SK-N-SH treated with all-trans-retinoic acid at 6 μM for 48 hours (cell line): ENCODE results near the gene TAF7L.

Experiments
- ARNTL ChIP-seq: fragments of 450-650 bp; formaldehyde crosslinking; IDR thresholded peaks from 2 replicates; pipeline ENCODE4 v1.5.0; 2020; ENCODE audit warnings: low read depth, mild to moderate bottlenecking, moderate library complexity, borderline replicate concordance
- BACH2 ChIP-seq: fragments of 250-450 bp; sonication (Bioruptor Pico); IDR thresholded peaks from 2 replicates; pipeline ENCODE4 v1.9.0; 2021; ENCODE audit warnings: mild to moderate bottlenecking, borderline replicate concordance
- PATZ1 ChIP-seq: fragments of 250-450 bp; sonication (Bioruptor Pico); IDR thresholded peaks from 2 replicates; pipeline ENCODE4 v1.8.0; 2020; ENCODE audit warnings: mild to moderate bottlenecking, moderate library complexity, borderline replicate concordance
- POU6F1 ChIP-seq: fragments of 250-450 bp; sonication (Bioruptor Pico); IDR thresholded peaks from 2 replicates; pipeline ENCODE4 v1.8.0; 2021; ENCODE audit warnings: low read depth, mild to moderate bottlenecking, moderate library complexity, borderline replicate concordance
- PPARA ChIP-seq: fragments of 250-450 bp; sonication (Bioruptor Pico); IDR thresholded peaks from 2 replicates; pipeline ENCODE4 v1.5.0; 2020; ENCODE audit warnings: mild to moderate bottlenecking, borderline replicate concordance
- RARB ChIP-seq: fragments of 250-450 bp; sonication (Bioruptor Pico); IDR thresholded peaks from 2 replicates; pipeline ENCODE4 v1.8.0; 2021; ENCODE audit warnings: mild to moderate bottlenecking, moderate library complexity
- SNAI2 ChIP-seq: fragments of 250-450 bp; sonication (Bioruptor Pico); IDR thresholded peaks from 2 replicates; pipeline ENCODE4 v1.5.0; 2020; ENCODE audit warnings: mild to moderate bottlenecking, moderate library complexity
- TOX ChIP-seq: fragments of 250-450 bp; sonication (Bioruptor Pico); IDR thresholded peaks from 2 replicates; pipeline ENCODE4 v1.8.0; 2021; ENCODE audit warnings: mild to moderate bottlenecking, moderate library complexity, borderline replicate concordance
- TSHZ2 ChIP-seq: fragments of 250-450 bp; sonication (Bioruptor Pico); IDR thresholded peaks from 2 replicates; pipeline ENCODE4 v1.5.0; 2020; ENCODE audit warnings: mild to moderate bottlenecking, moderate library complexity
- ZNF565 ChIP-seq: fragments of 450-650 bp; formaldehyde crosslinking; conservative IDR thresholded peaks from 2 replicates; pipeline ENCODE4 v1.5.0; 2020; ENCODE audit warnings: low read depth, mild to moderate bottlenecking, moderate library complexity

GRCh38 chrX:101287402-101287801 is 3.7 kb downstream of the TAF7L start:
- TF ChIP-seq ZNF565 (CRISPR knock-in tag), result no peak
- no peak for TF ChIP-seq ARNTL (CRISPR knock-in tag)
- no peak for TF ChIP-seq PATZ1 (CRISPR knock-in tag)
- TF ChIP-seq POU6F1 (CRISPR knock-in tag), result no peak
- no peak for TF ChIP-seq SNAI2 (CRISPR knock-in tag)
- TF ChIP-seq PPARA (CRISPR knock-in tag), result no peak
- no peak for TF ChIP-seq RARB (CRISPR knock-in tag)
- TF ChIP-seq TOX (CRISPR knock-in tag), result no peak
- TF ChIP-seq BACH2 (CRISPR knock-in tag), result no peak
- no peak for TF ChIP-seq TSHZ2 (CRISPR knock-in tag)
